Lung (tissue), 12 donors: ENCODE results near the gene ZFAND3. TPM values are rescaled to one million over a fixed set of nuclear protein-coding genes. Genes with fewer than 3 reads are reported as not detected.

Source experiments
- ATAC-seq: fragments of 200-7000 bp; cut with Tn5 transposase; one replicate; pipeline ENCODE4 v1.9.1; 2020; ENCODE audit warnings: moderate number of reproducible peaks; ENCODE audit not compliant: insufficient read depth, low FRiP score
- DNase-seq, 3 donors: peaks; one replicate each; pipeline ENCODE4 v3.0.0-alpha.2; 2013 to 2017
- H3K27ac ChIP-seq, 2 donors: one replicate each; pipeline ENCODE4 v1.5.1; 2013; ENCODE audit warnings: mild to moderate bottlenecking in 2 of 2, moderate library complexity in 2 of 2, control low read depth in 1 of 2, inconsistent platforms in 1 of 2, low read depth in 1 of 2, low read length in 1 of 2
- H3K27me3 ChIP-seq, 3 donors: one replicate each; pipeline ENCODE4 v1.5.1; 2013; ENCODE audit warnings: low read length in 2 of 3; ENCODE audit not compliant: control insufficient read depth in 3 of 3, insufficient read depth in 3 of 3
- H3K36me3 ChIP-seq, 4 donors: one replicate each; pipeline ENCODE4 v1.5.1; 2013; ENCODE audit warnings: low read length in 4 of 4, mild to moderate bottlenecking in 1 of 4, moderate library complexity in 1 of 4; ENCODE audit not compliant: control insufficient read depth in 4 of 4, insufficient read depth in 4 of 4
- H3K4me1 ChIP-seq, 5 donors: one replicate each; pipeline ENCODE4 v1.5.1; 2013; ENCODE audit warnings: low read length in 5 of 5, mild to moderate bottlenecking in 2 of 5, moderate library complexity in 1 of 5; ENCODE audit not compliant: control insufficient read depth in 5 of 5, insufficient read depth in 5 of 5
- H3K4me3 ChIP-seq: one replicate; pipeline ENCODE4 v1.5.1; 2013; ENCODE audit warnings: mild to moderate bottlenecking, control low read depth, moderate library complexity
- H3K9ac ChIP-seq, 2 donors: one replicate each; pipeline ENCODE4 v1.5.1; 2013; ENCODE audit warnings: low read length in 2 of 2, control low read depth in 1 of 2; ENCODE audit not compliant: insufficient read depth in 1 of 2
- H3K9me3 ChIP-seq, 4 donors: one replicate each; pipeline ENCODE4 v1.5.1; 2013; ENCODE audit warnings: low read length in 3 of 4, mild to moderate bottlenecking in 1 of 4, moderate library complexity in 1 of 4; ENCODE audit not compliant: control insufficient read depth in 4 of 4, insufficient read depth in 3 of 4
- WGBS, 2 donors: extraction: QIAGEN DNeasy Blood & Tissue Kit; methylation state at CpG; one replicate each; pipeline ENCODE4 v1.1.7; 2013; 5-methylcytosine and 5-hydroxymethylcytosine counted together
- polyA plus RNA-seq, 2 donors: library from polyadenylated mRNA; stranded (reverse); fragments of 200-250 nt; gene quantifications; one replicate each; pipeline ENCODE4 v1.2.1, GENCODE V29; 2013
- total RNA-seq, 2 donors: library from RNA; depleted of rRNA in 1 of 2; stranded (reverse); fragments of >200 nt in 1 of 2; gene quantifications; one replicate each; pipeline ENCODE4 v1.2.1, GENCODE V29; 2014 to 2021
- TF ChIP-seq, protein P1 (sequence below): IDR thresholded peaks from 2 replicates; pipeline ENCODE4 v1.5.1; 2012; ENCODE audit warnings: mild to moderate bottlenecking; ENCODE audit errors: control extremely low read depth, extremely low read depth
- donor health status: control.
- donor health status: control.
- donor health status: Bipolar disorder and iron deficiency.
- donor health status: healthy.
- donor health status: DM: yes; HTN: yes; CAD: no.

The ZFAND3 gene
- total and polyA plus RNA-seq, 4 donors: 27.6 to 63.6 (median 51.3) TPM

DNA sequence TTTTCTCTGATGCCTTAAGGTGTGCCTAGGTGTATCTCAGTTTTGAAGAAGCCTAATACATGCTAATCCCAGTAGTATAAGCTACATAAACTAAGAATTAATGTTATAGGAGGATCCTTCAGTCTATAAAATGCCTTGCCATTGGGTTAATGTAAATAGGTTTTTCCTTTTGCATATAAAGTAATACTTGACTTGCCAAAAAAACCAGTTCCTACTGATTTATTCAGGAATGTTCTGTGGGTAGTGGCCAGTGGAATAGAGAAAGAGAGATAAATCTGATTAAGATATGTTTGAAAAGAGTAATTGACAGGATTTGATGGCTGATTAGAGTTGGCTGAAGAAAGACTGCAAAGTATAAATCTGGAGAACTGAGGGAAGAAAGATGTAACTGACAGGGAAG, 273.4 kb downstream of the ZFAND3 start:
- ATAC-seq: no peak
- no peak overlapping the region for H3K27ac ChIP-seq

DNA sequence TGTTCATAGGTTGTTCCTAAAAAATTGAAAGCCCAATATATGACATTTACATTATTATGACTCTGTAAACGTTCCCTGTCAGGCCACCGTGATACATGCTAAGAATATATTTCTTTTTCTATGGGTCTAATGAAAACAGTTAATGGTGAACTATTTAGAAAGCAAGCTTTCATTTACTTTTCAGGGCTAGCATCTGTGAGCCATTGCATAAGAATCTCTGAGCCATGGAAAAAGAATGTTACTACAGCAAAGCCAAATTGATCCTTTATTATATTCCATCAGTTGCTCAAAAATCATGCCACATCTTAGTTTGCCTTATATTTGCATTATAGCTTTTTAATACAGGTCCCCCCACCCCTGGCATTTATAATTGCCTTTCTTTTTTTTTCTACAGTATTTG, 275.5 kb downstream of the ZFAND3 start:
- H3K27me3 ChIP-seq: no peaks in the 10 kb centered on the region
- ATAC-seq: no peak
- H3K4me3 ChIP-seq: no peak overlapping the region
- no peaks in the 10 kb centered on the region for H3K9me3 ChIP-seq
- no peak overlapping the region for H3K27ac ChIP-seq
- no peaks in the 10 kb centered on the region for H3K36me3 ChIP-seq
- 87 to 91% methylated on average over 2 of the region's 2 CpGs for WGBS, 2 donors
- no peak overlapping the region for H3K9ac ChIP-seq
- TF ChIP-seq, protein P1, sequence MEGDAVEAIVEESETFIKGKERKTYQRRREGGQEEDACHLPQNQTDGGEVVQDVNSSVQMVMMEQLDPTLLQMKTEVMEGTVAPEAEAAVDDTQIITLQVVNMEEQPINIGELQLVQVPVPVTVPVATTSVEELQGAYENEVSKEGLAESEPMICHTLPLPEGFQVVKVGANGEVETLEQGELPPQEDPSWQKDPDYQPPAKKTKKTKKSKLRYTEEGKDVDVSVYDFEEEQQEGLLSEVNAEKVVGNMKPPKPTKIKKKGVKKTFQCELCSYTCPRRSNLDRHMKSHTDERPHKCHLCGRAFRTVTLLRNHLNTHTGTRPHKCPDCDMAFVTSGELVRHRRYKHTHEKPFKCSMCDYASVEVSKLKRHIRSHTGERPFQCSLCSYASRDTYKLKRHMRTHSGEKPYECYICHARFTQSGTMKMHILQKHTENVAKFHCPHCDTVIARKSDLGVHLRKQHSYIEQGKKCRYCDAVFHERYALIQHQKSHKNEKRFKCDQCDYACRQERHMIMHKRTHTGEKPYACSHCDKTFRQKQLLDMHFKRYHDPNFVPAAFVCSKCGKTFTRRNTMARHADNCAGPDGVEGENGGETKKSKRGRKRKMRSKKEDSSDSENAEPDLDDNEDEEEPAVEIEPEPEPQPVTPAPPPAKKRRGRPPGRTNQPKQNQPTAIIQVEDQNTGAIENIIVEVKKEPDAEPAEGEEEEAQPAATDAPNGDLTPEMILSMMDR: no peak
- no peak for DNase-seq
- peaks cover 0 to 19% (median 0%) of the 10 kb centered on the region in 5 donors for H3K4me1 ChIP-seq

More for the DNA sequence above, 273.4 kb downstream of the ZFAND3 start:
- TF ChIP-seq, protein P1: no peak
- no peaks in the 10 kb centered on the region for H3K36me3 ChIP-seq
- H3K9ac ChIP-seq: no peak overlapping the region
- H3K4me1 ChIP-seq: peaks cover 0 to 19% (median 0%) of the 10 kb centered on the region in 5 donors
- H3K4me3 ChIP-seq: no peak overlapping the region
- no peaks in the 10 kb centered on the region for H3K9me3 ChIP-seq
- DNase-seq: no peak
- H3K27me3 ChIP-seq: no peaks in the 10 kb centered on the region

DNA sequence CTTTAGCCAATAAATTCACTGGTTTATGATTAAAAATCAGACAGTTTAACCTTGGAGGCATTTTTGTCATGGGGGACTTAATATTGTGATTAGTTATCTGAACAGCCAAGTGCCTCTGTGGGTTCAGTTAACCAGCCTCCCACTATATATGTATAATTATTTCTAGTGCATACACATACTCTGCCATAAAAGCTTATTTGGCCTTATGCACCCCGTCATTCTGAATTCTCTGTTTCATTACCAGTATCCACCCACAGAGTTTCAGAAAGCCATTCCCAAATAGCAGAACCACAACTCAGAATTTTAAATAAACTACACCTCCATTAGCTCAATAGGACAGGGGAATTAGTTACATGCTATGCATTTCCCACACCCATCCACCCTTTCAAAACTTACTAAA, 279.7 kb downstream of the ZFAND3 start:
- DNase-seq (no peak), ATAC-seq (no peak)
- TF ChIP-seq, protein P1: no peak
- WGBS, 2 donors: 91 to 97% methylated on average over 1 of the region's 1 CpG
- H3K9me3 ChIP-seq: no peaks in the 10 kb centered on the region
- H3K4me3 ChIP-seq: no peak overlapping the region
- no peaks in the 10 kb centered on the region for H3K27me3 ChIP-seq
- H3K9ac ChIP-seq: no peak overlapping the region
- H3K4me1 ChIP-seq: peaks cover 0 to 5% (median 0%) of the 10 kb centered on the region in 5 donors
- no peaks in the 10 kb centered on the region for H3K36me3 ChIP-seq
- no peak overlapping the region for H3K27ac ChIP-seq

DNA sequence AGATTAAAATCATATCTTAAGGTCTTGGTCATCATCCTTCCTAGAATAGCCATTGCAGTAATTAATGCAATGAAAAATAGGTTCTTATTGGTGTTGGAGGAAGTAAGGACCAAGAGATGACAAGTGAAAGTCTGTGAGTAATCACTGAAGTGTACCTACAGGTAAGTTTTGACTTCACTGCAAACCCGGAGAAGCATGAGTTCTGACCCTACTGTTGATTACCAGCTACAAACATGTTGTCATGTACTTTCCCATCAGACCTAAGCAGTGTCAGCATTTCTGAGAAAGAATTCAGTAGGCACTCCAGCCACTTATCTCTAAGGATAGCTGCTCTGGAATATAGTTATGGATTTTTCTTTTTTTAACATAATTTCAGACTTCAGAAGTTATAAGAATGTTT, 280.9 kb downstream of the ZFAND3 start:
- ATAC-seq: no peak
- Histone ChIP-seq H3K9ac (no peak overlapping the region), H3K27me3 (no peaks in the 10 kb centered on the region), H3K9me3 (no peaks in the 10 kb centered on the region), H3K4me3 (no peak overlapping the region), H3K36me3 (no peaks in the 10 kb centered on the region), H3K4me1 (peaks cover 0 to 5% (median 0%) of the 10 kb centered on the region in 5 donors), H3K27ac (no peak overlapping the region)
- TF ChIP-seq, protein P1: no peak
- no peak for DNase-seq
- WGBS, 2 donors: 95 to 97% methylated on average over 1 of the region's 1 CpG
